CD1c-positive myeloid dendritic cell (primary cell): ENCODE data around the gene DCLRE1B.

ENCODE experiments used
- DNase-seq: peaks from one replicate; pipeline ENCODE4 v3.0.0-alpha.2; 2016; ENCODE audit errors: extremely low spot score

The DCLRE1B gene

GRCh38 chr1:113904674-113905434 is at the start of gene DCLRE1B, which contains the start of gene AP4B1:
TSS of gene DCLRE1B (plus strand) at chr1:113905326. CDS start at chr1:113905587, 261 bp downstream.
TSS of gene AP4B1 (minus strand) at chr1:113904799. CDS start at chr1:113904717, 82 bp downstream.
- DNase-seq, result peak; percentile 99

DNA sequence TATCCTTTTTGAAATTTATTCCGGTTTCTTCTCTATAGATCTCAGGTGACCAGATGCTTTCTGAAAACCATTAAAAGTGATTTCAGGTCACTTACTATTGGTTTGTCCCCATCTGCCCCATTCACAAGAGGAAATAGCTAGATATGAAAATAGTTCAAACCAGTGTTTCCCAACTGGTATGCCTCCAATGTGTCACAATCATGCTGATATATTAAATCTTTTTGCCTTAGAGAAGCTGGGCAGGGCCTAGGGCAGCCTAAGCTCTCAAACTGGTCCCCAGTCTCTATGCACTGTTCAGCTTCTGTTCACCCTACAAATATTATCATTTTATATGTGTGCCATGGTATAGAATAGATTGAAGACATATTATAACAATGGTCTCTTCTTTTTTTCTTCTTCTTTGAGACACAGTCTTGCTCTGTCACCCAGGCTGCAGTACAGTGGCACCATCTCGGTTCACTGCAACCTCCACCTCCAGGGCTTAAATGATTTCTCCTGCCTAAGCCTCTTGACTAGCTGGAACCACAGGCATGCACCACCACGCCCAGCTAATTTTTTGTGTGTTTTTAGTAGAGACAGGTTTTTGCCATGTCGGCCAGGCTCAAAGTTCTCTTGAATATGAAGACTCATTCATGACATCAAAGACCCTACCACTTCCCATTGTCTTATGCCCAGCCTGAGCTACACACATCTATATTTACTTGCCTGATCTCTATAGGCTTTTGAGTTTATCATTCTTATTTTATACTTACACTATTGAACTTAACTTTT is 49.3 kb upstream of the DCLRE1B start:
- no peak for DNase-seq

GRCh38 chr1:113856401-113856790 is 48.7 kb upstream of the DCLRE1B start:
- DNase-seq, result no peak

GRCh38 chr1:113857776-113858175 is 47.4 kb upstream of the DCLRE1B start:
- DNase-seq, result peak; percentile 22

DNA sequence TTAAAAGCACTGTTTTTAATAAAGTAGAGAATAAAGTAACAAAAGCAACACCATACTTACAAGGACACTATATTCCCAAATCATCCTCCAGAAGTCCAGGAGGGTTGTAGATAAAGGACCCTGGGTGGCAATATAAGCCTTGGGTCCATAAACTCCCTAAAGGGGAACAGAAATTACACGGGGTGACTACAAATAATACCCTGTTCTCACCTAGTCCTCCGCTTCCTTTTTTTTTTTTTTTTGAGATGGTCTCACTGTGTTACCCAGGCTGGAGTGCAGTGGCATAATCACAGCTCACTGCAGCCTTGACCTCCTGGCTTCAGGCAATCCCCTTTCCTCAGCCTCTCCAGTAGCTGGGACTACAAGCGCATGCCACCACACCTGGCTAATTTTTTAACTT is 46.7 kb upstream of the DCLRE1B start:
- peak; percentile 56 for DNase-seq

GRCh38 chr1:113858982-113859381 is 46.1 kb upstream of the DCLRE1B start:
- no peak for DNase-seq

- DNase-seq, result peak; percentile 72
Measured at GRCh38 chr1:113859478-113860175, 45.5 kb upstream of the DCLRE1B start.

DNA sequence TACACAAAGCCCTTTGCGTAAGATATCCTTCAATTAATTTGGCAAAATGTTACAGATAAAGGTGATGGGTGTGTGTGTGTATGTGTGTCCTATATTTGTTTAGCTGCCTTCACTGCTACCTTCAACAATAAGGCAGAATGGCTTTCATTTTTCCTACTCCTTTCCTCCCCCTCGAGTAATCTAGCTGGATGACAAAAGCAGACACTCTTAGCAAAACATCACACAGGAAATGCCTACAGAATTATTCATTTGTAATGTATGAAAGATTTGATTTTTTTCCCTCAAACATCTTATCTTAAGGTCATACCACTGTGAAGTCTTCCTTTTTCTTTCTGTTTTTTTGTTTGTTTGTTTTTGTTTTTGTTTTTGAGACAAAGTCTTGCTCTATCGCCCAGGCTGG is 44.2 kb upstream of the DCLRE1B start:
- no peak for DNase-seq

DNA sequence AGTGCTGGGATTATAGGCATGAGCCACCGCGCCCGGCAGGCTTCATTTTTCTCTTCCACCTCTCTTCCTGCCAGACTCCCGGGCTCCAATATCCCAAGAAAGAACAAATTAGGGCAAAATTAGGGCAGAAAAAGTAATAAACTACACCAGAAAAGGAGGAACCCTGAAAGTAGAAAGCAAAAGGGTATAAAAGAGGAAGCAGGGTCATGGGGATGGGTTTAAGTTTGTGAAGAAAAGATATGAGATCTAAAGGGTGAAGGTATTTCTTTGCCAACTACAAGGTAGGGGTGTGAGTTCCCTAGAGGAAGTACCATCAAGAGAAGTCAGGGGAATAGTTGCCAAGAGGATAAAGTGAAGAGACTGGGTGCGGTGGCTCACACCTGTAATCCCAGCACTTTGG is 43.5 kb upstream of the DCLRE1B start:
- DNase-seq, result peak; percentile 33

- DNase-seq, result peak; percentile 30
Measured at GRCh38 chr1:113868387-113869083, 36.6 kb upstream of the DCLRE1B start.

- DNase-seq, result no peak
Measured at GRCh38 chr1:113870778-113871177, 34.3 kb upstream of the DCLRE1B start.

DNA sequence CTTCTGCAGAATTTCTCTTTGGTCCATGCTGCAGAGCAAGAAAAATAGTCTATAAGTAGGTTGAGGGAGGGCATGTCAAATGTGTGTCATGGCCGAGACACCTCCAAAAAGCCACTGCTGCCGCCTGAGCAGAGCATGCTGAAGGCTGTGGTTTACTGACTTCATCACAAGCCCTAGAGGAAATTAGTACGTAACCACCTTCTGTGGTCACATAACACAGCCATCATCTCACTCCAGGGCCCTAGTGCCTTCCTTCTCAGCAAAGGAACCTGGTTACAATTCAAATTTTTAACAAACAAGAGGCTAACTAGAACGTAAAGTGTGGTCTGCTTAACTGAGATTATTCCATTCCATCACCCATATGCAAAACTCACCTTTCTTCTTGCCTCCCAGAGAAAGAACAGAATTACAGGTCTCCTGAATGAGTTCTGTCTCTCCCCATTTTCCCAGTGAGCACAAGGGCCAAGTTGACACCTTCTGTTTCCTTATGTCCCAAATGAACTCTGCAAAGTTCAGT is 33.5 kb upstream of the DCLRE1B start, which contains the start of gene PTPN22:
PTPN22 (minus strand) TSS at position 116 of the 517 bp plus-strand sequence.
- DNase-seq, result peak; percentile 89

- DNase-seq, result peak; percentile 74
Measured at GRCh38 chr1:113872219-113872935, 32.7 kb upstream of the DCLRE1B start.

GRCh38 chr1:113874012-113874879 is 30.9 kb upstream of the DCLRE1B start:
- peak; percentile 57 for DNase-seq

DNA sequence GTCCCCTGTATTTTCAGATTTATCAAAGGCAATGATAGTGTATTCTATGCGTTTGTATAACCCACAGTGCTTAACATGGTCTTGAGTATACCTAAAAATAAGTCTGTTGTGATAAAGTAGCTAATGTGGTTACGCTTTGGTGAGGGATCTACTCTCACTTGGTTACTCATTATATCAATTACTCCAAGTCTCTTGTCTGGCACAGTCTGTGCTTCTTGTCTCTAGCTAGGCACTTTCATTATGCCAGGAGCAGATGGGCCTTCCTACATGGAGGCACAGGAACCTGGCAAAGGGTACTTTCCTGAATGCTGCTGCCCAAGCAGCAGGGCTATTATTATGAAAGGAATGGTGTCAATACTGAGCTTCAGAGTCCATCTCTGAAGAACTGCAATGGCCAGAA is 29.4 kb upstream of the DCLRE1B start:
- DNase-seq, result no peak

- no peak for DNase-seq
Measured at GRCh38 chr1:113876176-113876575, 28.9 kb upstream of the DCLRE1B start.

GRCh38 chr1:113879739-113880038 is 25.4 kb upstream of the DCLRE1B start:
- DNase-seq, result no peak

- no peak for DNase-seq
Measured at GRCh38 chr1:113881661-113882060, 23.5 kb upstream of the DCLRE1B start.

- no peak for DNase-seq
Measured at GRCh38 chr1:113886417-113887401, 18.4 kb upstream of the DCLRE1B start.
